Lung (tissue), 12 donors: ENCODE measurements around the gene MAP10. TPM values are rescaled to one million over a fixed set of nuclear protein-coding genes. Genes with fewer than 3 reads are reported as not detected.
A peak's percentile ranks its signal among the peaks of the same experiment; 100 is the strongest.

Experiments used
- ATAC-seq: fragments of 200-7000 bp; cut with Tn5 transposase; one replicate; pipeline ENCODE4 v1.9.1; 2020; ENCODE audit warnings: moderate number of reproducible peaks; ENCODE audit not compliant: insufficient read depth, low FRiP score
- DNase-seq, 3 donors: peaks; one replicate each; pipeline ENCODE4 v3.0.0-alpha.2; 2013 to 2017
- H3K27ac ChIP-seq, 2 donors: one replicate each; pipeline ENCODE4 v1.5.1; 2013; ENCODE audit warnings: mild to moderate bottlenecking in 2 of 2, moderate library complexity in 2 of 2, control low read depth in 1 of 2, inconsistent platforms in 1 of 2, low read depth in 1 of 2, low read length in 1 of 2
- H3K27me3 ChIP-seq, 3 donors: one replicate each; pipeline ENCODE4 v1.5.1; 2013; ENCODE audit warnings: low read length in 2 of 3; ENCODE audit not compliant: control insufficient read depth in 3 of 3, insufficient read depth in 3 of 3
- H3K36me3 ChIP-seq, 4 donors: one replicate each; pipeline ENCODE4 v1.5.1; 2013; ENCODE audit warnings: low read length in 4 of 4, mild to moderate bottlenecking in 1 of 4, moderate library complexity in 1 of 4; ENCODE audit not compliant: control insufficient read depth in 4 of 4, insufficient read depth in 4 of 4
- H3K4me1 ChIP-seq, 5 donors: one replicate each; pipeline ENCODE4 v1.5.1; 2013; ENCODE audit warnings: low read length in 5 of 5, mild to moderate bottlenecking in 2 of 5, moderate library complexity in 1 of 5; ENCODE audit not compliant: control insufficient read depth in 5 of 5, insufficient read depth in 5 of 5
- H3K4me3 ChIP-seq: one replicate; pipeline ENCODE4 v1.5.1; 2013; ENCODE audit warnings: mild to moderate bottlenecking, control low read depth, moderate library complexity
- H3K9ac ChIP-seq, 2 donors: one replicate each; pipeline ENCODE4 v1.5.1; 2013; ENCODE audit warnings: low read length in 2 of 2, control low read depth in 1 of 2; ENCODE audit not compliant: insufficient read depth in 1 of 2
- H3K9me3 ChIP-seq, 4 donors: one replicate each; pipeline ENCODE4 v1.5.1; 2013; ENCODE audit warnings: low read length in 3 of 4, mild to moderate bottlenecking in 1 of 4, moderate library complexity in 1 of 4; ENCODE audit not compliant: control insufficient read depth in 4 of 4, insufficient read depth in 3 of 4
- CTCF ChIP-seq: IDR thresholded peaks from 2 replicates; pipeline ENCODE4 v1.5.1; 2012; ENCODE audit warnings: mild to moderate bottlenecking; ENCODE audit errors: control extremely low read depth, extremely low read depth
- WGBS, 2 donors: extraction: QIAGEN DNeasy Blood & Tissue Kit; methylation state at CpG; one replicate each; pipeline ENCODE4 v1.1.7; 2013; 5-methylcytosine and 5-hydroxymethylcytosine counted together
- polyA plus RNA-seq, 2 donors: library from polyadenylated mRNA; stranded (reverse); fragments of 200-250 nt; gene quantifications; one replicate each; pipeline ENCODE4 v1.2.1, GENCODE V29; 2013
- total RNA-seq, 2 donors: library from RNA; depleted of rRNA in 1 of 2; stranded (reverse); fragments of >200 nt in 1 of 2; gene quantifications; one replicate each; pipeline ENCODE4 v1.2.1, GENCODE V29; 2014 to 2021
- donor health status: control.
- donor health status: control.
- donor health status: Bipolar disorder and iron deficiency.
- donor health status: healthy.
- donor health status: DM: yes; HTN: yes; CAD: no.

The MAP10 gene
- total and polyA plus RNA-seq, 4 donors, result 0.57 to 3.0 (median 2.1) TPM

- no peak for TF ChIP-seq CTCF
- H3K4me1 ChIP-seq, result peaks cover 0 to 15% (median 2%) of the 10 kb centered on the region in 5 donors
- H3K9ac ChIP-seq, result no peak overlapping the region
- ATAC-seq, result peak; percentile 73
- H3K9me3 ChIP-seq, result no peaks in the 10 kb centered on the region
- H3K27me3 ChIP-seq, result no peaks in the 10 kb centered on the region
- 46 to 48% methylated on average over 14 of the region's 14 CpGs for WGBS, 2 donors
- peak; percentile 45 to 93 (median 90) for DNase-seq
- peak overlapping the region in 1 of 2 donors; percentile 58 for H3K27ac ChIP-seq
- no peaks in the 10 kb centered on the region for H3K36me3 ChIP-seq
- no peak overlapping the region for H3K4me3 ChIP-seq
These were observed 37.7 kb upstream of the MAP10 start for GRCh38 chr1:232767305-232768074.

GRCh38 chr1:232768793-232769192, 36.4 kb upstream of the MAP10 start:
- 88 to 90% methylated on average over 2 of the region's 2 CpGs for WGBS, 2 donors
- ATAC-seq (no peak), DNase-seq (no peak)
- TF ChIP-seq CTCF, result no peak
- Histone ChIP-seq H3K27me3 (no peaks in the 10 kb centered on the region), H3K4me1 (peaks cover 0 to 15% (median 2%) of the 10 kb centered on the region in 5 donors), H3K9ac (no peak overlapping the region), H3K27ac (no peak overlapping the region), H3K36me3 (no peaks in the 10 kb centered on the region), H3K9me3 (peaks cover 0 to 8% (median under 1%) of the 10 kb centered on the region in 4 donors), H3K4me3 (no peak overlapping the region)

- no peak for ATAC-seq
- WGBS, 2 donors, result 83 to 88% methylated on average over 2 of the region's 2 CpGs
- TF ChIP-seq CTCF, result no peak
These were observed 35.5 kb upstream of the MAP10 start for GRCh38 chr1:232769733-232770132.

More at GRCh38 chr1:232769733-232770132, 35.5 kb upstream of the MAP10 start:
- DNase-seq, result no peak
- H3K36me3 ChIP-seq, result no peaks in the 10 kb centered on the region
- H3K27ac ChIP-seq, result no peak overlapping the region
- H3K9me3 ChIP-seq, result peaks cover 0 to 9% (median under 1%) of the 10 kb centered on the region in 4 donors
- H3K9ac ChIP-seq, result no peak overlapping the region
- no peak overlapping the region for H3K4me3 ChIP-seq
- H3K27me3 ChIP-seq, result no peaks in the 10 kb centered on the region
- H3K4me1 ChIP-seq, result peaks cover 0 to 15% (median 2%) of the 10 kb centered on the region in 5 donors
